ENCODE measurements around the gene AMZ2.
"Not testable (repeated sequence)": the region's sequence is repeated elsewhere in the genome, so short reads cannot be mapped to it uniquely, and the experiment has no call there.

The AMZ2 gene

DNA sequence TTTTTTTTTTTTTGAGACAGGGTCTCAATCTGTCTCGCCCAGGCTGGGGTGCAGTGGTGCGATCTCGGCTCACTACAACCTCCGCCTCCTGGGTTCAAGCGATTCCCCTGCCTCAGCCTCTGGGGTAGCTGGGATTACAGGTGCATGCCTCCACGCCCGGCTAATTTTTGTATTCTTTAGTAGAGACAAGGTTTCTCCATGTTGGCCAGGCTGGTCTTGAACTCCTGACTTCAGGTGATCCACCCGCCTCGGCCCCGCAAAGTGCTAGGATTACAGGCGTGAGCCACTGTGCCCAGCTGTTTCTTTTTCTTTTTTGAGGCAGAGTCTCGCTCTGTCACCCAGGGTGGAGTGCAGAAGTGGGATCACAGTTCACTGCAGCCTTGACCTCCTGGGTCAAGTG is 27.1 kb upstream of the AMZ2 start:
- not testable (repeated sequence) for DNase-seq

- no peak for DNase-seq
Measured at GRCh38 chr17:68221786-68222185, 26.1 kb upstream of the AMZ2 start.

DNA sequence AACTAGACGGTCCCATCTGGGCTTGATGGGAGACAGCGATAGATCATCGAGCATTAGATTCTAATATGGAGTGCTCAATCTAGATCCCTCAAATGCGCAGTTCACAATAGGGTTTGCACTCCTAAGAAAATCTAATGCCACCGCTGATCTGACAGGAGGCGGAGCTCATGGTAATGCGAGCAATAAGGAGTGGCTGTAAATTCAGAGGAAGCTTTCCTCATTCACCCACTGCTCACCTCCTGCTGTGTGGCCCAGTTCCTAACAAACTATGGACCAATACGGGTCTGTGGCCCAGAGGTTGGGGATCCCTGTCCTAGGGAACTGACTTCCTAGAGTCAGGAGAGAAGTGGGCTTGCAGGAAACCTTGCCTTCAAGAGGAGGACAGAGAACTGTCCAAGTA is 25.2 kb upstream of the AMZ2 start:
- no peak for DNase-seq

DNA sequence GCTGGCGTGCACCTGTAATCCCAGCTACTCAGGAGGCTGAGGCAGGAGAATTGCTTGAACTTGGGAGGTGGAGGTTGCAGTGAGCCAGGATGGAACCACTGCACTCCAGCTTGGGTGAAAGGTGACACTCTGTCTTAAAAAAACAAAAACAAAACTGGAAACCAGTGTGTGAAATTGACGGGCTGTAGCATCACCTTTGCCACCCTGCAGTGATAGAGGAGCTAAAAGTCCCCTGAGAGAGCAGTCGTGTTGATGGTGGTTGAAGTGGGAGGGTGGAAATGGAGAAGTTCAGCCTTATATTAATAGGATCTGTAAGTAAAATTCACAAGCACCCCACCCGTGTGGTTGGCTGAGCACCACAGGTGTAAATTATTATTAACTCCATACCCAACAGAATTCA is 22.8 kb upstream of the AMZ2 start:
- not testable (repeated sequence) for DNase-seq

DNA sequence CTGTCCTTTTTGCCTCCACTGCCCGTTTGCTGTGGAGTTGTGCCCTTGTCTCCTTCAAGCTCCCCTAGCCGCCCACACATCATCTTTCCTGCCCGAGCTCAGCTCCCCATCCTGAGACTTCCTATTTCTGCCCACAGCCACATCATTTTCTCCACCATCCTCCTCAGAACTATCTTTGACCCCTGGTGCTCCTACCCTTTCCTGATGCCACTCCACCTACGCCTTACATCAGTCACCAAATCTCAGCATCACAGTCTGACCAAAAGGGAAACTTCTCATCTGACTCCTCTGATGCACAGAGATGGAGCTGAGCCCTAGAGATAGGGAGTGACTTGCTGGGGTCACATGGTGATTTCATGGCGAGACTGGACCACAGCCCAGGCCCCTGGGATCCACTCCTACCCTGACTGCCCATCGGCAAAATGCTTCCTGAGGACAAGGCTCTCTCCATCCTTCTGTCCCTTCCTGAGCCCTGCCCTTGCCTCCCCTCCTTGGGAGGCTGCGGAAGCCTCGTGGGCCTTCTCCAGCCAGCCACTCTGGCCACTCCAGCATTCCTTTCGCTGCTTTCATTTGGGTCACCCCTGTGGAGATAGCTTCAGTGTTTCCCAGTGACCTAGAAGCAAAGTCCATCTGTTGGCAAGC is 19.7 kb upstream of the AMZ2 start:
- peak; percentile 75 for DNase-seq

- no peak for DNase-seq
Measured at GRCh38 chr17:68228817-68229570, 18.8 kb upstream of the AMZ2 start.

- no peak for DNase-seq
Measured at GRCh38 chr17:68229619-68230018, 18.2 kb upstream of the AMZ2 start.

- not testable (repeated sequence) for DNase-seq
Measured at GRCh38 chr17:68231131-68231530, 16.7 kb upstream of the AMZ2 start.

DNA sequence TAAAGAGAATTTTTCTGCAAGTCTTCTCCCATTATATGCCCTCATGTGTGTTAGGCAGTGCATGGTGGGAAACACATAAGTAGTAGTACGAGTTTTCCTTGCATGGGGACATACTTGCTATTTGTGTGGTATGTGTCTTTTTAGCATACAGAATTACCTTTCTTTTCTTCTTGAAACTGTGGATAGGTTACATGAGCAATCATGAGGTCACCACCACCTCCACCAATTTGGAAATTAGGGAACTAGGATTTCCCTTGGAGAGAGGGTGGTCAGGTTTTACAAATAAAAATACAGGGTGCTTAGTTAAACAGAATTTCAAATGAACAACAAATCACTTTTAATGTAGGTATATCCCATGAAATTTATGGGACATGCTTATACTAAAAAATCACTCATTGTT is 16.3 kb upstream of the AMZ2 start:
- DNase-seq: no peak

GRCh38 chr17:68232741-68233140 is 15.1 kb upstream of the AMZ2 start:
- not testable (repeated sequence) for DNase-seq

GRCh38 chr17:68234726-68235335 is 13.0 kb upstream of the AMZ2 start:
- peak; percentile 85 for DNase-seq

- DNase-seq: not testable (repeated sequence)
Measured at GRCh38 chr17:68235336-68235791, 12.5 kb upstream of the AMZ2 start.

- DNase-seq: peak; percentile 84
Measured at GRCh38 chr17:68237369-68238163, 10.3 kb upstream of the AMZ2 start.

DNA sequence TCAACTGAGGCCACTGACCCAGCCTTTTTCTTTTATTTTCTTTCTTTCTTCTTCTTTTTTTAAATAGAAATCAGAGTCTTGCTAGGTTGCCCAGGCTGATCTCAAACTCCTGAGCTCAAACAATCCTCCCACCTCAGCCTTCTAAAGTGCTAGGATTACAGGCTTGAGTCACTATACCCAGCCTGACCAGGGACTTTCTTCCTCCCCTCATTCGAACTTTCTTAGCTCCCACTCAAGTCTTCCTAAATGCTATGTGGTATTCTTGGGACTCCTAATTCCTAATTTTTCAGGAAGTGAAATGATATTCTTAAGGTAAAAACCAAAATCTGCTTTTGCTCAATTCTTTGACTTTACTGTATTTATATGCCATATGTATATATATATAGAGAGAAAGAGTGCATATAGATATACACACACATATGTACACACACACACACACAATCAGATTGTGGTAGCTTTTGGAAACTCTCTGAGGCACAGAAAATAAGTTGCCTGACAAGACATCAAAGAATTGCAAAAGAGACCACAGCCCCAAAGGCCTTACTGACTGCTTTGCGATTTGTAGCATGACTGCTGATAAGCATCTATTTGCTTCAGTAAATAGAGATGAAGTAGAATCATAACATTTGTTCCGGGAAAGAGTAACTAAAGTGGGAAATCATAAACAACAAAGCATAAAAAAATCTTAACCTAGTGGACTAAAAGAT is 9.5 kb upstream of the AMZ2 start:
- peak; percentile 71 for DNase-seq

- DNase-seq: peak; percentile 83
Measured at GRCh38 chr17:68238871-68239253, 9.0 kb upstream of the AMZ2 start.

GRCh38 chr17:68239632-68240366 is 8.0 kb upstream of the AMZ2 start:
- DNase-seq: no peak

DNA sequence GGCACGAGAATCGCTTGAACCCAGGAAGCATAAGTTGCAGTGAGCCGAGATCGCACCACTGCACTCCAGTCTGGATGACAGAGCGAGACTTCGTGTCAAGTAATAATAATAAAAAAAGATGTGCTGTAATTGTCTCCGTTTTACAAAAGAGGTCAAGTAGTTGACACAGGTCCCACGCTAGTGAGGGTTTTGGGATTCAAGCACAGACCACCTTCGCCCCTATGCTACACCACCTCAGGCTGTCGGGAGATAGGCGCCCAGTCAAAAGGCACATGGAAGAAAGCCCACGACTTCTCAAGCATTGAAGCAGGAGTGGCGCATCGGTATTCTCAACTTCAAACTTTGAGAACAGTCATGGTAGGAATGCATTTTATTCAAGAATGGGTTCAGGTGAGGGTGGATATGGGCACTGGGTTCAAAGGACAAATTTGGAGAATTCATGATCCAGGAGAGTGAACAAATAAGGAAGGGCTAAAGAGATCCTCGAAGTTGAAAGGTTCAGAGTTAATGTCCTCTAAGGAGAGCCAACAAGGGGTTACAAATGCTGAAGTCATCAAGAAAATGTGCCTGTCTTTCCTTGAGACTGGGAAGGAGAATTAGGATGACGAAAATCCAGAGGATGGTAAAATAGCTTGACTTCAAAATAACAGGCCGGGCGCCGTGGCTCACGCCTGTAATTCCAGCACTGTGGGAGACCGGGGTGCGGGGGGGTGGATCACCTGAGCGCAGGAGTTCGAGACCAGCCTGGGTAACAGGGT is 1.4 kb upstream of the AMZ2 start:
- no peak for DNase-seq

- no peak for DNase-seq
Measured at GRCh38 chr17:68248199-68248825, 469 bp downstream of the AMZ2 start.

DNA sequence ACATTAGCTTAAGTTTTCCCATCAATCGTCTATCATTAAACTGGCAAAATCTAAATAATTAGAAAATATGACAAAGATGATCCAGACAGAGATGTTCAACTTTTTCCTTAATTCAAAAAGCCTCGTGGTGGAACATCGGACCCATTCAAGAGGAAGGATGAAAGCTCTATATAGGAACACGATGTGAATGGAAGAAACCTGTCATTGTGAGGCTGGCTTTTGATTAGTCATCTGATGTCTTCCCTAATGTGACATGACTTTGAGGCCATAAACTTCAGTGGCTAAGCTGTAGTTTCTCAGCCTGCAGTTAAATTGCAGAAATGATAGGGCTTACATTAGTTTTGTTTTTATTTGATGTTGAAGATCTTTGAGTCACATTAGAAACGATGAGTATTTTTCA is 1.0 kb downstream of the AMZ2 start:
- peak; percentile 76 for DNase-seq

GRCh38 chr17:68249354-68249765 is 1.5 kb downstream of the AMZ2 start:
- DNase-seq: peak; percentile 51

- DNase-seq: peak; percentile 49
Measured at GRCh38 chr17:68253426-68253825, 5.6 kb downstream of the AMZ2 start.
